ENCODE data around the gene ZBP1.

ZBP1 gene

DNA sequence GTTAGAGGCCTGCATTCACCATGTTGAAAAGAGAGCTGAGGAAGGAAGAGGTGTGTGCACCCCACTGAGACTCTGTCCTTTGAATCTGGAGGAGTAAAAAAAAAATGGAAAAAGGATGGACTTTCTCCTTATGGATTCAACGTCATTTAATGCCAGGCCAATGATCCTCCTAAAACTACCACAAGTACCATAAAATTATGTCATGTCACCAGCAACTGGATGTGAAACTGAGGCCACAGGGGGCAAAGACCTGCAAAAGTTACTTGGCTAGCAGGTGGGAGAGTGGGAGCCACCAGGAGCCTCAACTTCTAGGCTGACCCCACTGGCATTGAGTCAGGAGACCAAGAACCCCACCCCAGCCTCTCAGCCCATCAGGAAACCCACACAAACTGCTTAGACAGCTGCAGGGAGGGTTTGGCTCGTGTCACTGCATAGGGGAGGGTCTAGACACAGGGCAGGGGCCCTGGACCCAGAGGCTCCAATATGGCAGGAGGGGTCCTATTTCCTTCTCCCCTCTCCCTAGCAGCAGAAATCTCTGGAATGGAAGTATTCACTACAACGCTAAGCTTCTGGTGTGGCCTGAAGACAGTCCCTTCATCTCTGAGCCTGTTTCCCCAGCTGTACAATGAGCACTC is 48.3 kb downstream of the ZBP1 start:
- no peak for DNase-seq (ENCODE audit: low spot score)

- DNase-seq (ENCODE audit: low spot score): no peak
These were observed 49.3 kb downstream of the ZBP1 start for GRCh38 chr20:57570920-57571319.

GRCh38 chr20:57570145-57570850 is 49.9 kb downstream of the ZBP1 start:
- no peak for DNase-seq (ENCODE audit: low spot score)

- no peak for DNase-seq (ENCODE audit: low spot score)
These were observed 51.3 kb downstream of the ZBP1 start for GRCh38 chr20:57568960-57569359.

- DNase-seq (ENCODE audit: low spot score): no peak
These were observed 51.9 kb downstream of the ZBP1 start for GRCh38 chr20:57568088-57568896.

DNA sequence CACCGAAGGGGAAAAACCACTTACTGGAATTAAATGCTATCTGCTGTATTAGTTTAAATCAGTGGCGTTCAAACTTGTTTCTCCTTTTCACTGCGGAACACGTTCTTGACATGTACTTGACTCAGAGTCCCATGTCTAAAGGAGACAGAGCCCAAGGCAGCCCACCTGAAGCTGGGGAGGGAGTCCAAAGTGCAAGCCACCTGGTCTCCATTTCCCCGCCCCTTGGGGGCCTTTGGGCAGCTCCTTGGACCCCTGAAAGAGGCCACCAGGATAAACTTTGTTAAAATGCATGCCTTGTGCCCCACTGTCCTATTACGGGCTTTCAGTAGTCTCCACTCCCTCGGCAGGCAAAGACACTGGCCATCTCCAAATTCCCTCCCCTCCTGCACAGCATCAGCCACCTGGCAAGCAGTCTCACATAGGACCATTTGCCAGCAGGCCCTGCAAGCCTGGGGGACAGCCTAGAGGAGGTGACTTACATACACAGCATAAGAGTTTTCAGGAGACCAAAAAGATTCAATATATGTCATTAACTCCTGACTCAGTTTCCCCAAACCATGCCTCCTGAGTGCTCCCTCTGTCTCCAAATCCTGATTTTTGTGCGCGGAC is 52.7 kb downstream of the ZBP1 start:
- no peak for DNase-seq (ENCODE audit: low spot score)

DNA sequence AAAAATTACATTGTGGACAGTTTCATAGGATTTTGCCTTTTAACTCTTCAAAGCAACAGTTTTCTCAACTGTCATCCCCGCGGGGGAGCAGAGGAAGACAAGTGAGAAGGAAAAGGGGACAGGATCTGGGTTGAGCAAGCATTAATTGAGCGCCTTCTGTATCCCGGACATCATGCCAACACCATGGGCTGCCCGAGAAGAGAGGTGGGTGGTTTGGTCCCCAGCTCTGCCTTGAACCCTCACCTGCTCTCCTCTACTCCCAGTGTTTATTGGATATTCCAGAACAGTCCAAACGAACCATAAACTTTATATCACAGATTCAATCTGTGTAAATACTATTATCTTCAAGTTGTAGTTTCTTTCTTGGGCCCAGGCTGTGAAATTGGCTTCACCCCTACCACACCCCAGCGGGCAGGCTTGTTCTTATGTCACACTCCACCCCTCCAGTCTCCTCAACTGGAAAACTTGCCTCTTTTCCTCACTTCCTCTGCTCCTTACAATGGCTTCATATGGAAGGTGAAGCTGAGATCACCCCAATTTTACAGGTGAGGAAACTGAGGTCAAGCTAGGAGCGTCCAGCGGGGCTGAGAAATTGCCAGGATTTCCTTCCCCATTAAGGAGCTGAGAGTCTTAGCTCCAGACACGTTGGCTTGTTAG is 53.3 kb downstream of the ZBP1 start:
- DNase-seq (ENCODE audit: low spot score): no peak

DNA sequence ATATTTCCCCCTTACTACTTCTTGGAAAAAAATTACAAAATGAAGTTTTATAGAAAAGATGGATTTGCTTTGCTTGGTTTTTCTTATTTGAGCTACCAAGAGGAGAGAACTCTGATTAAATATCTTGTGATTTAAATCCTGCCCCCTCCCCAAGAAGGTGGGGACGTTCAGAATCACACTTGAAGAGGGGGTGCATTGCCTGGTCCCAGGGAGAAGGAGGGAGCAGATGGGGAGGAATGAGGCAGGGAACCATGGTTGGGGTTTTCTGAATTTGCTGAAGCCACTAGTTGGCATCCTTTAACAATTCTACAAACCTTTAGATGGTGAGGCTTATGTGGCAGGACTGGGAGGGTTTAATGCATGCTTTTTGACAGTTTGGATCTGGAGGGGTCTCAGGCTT is 53.8 kb downstream of the ZBP1 start:
- no peak for DNase-seq (ENCODE audit: low spot score)

GRCh38 chr20:57564951-57565642 is 55.1 kb downstream of the ZBP1 start:
- DNase-seq (ENCODE audit: low spot score): no peak

DNA sequence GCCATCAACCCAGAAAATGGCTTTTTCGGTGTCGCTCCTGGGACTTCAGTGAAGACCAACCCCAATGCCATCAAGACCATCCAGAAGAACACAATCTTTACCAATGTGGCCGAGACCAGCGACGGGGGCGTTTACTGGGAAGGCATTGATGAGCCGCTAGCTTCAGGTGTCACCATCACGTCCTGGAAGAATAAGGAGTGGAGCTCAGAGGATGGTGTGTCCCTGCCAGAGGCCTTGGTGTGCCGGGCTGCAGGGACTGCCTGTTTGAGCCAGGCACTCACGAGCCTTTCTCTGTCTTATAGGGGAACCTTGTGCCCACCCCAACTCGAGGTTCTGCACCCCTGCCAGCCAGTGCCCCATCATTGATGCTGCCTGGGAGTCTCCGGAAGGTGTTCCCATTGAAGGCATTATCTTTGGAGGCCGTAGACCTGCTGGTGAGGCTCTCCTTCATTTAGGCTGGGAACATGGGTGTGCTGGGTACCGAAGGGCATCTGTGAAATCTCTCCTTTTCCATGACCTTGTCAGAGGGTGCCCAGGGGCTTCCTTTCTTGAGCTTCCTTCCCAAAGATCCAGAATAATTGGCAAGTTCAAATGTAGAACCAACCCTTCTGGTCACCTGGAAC is 55.9 kb downstream of the ZBP1 start:
- DNase-seq (ENCODE audit: low spot score): no peak

DNA sequence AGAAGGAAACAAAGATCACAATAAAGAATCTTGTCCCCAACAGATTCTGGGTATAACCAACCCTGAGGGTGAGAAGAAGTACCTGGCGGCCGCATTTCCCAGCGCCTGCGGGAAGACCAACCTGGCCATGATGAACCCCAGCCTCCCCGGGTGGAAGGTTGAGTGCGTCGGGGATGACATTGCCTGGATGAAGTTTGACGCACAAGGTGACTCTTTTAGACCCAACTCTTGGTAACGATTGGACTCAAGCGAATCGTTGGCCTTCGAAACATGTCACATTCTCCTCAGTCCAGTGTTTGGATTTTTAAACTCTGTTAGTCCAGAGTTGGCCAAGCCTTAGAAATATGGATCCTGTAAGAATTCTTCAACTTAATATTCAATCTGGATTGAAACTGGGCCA is 56.7 kb downstream of the ZBP1 start:
- DNase-seq (ENCODE audit: low spot score): no peak

DNA sequence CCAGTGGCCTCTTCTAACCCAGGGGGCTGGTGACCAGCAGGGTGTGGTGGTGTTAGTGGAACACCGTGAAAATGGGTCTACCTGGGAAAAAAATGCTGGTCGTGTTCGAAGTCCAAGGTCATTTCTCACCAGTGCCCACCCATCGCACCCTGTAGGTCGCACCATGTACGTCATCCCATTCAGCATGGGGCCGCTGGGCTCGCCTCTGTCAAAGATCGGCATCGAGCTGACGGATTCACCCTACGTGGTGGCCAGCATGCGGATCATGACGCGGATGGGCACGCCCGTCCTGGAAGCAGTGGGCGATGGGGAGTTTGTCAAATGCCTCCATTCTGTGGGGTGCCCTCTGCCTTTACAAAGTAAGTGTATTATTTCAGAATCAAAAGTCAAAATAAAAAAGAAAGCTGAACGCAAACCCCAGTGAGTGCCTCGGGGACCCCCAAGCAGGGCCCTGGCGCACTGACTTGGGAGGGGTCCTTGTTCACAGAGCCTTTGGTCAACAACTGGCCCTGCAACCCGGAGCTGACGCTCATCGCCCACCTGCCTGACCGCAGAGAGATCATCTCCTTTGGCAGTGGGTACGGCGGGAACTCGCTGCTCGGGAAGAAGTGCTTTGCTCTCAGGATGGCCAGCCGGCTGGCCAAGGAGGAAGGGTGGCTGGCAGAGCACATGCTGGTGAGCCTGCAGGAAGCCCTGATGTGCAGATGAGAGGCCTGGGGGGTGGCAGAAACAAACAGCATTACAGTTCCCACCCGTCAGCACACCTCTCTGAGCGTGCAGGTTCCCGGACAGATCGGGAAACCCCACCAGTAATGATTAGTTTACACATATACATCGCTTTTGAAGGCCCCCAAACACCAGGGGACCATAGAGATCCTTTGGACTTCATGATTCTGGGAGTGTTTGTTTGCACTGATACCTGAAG is 57.4 kb downstream of the ZBP1 start:
- DNase-seq (ENCODE audit: low spot score): no peak

GRCh38 chr20:57561356-57562279 is 58.6 kb downstream of the ZBP1 start:
- no peak for DNase-seq (ENCODE audit: low spot score)

- DNase-seq (ENCODE audit: low spot score): no peak
These were observed 59.5 kb downstream of the ZBP1 start, which contains the start of gene PCK1 for GRCh38 chr20:57560554-57561355. Gene PCK1, plus strand, starts transcription at chr20:57561110. Its CDS starts 302 bp downstream, at chr20:57561412.

GRCh38 chr20:57559658-57560553 is 60.3 kb downstream of the ZBP1 start:
- no peak for DNase-seq (ENCODE audit: low spot score)

DNA sequence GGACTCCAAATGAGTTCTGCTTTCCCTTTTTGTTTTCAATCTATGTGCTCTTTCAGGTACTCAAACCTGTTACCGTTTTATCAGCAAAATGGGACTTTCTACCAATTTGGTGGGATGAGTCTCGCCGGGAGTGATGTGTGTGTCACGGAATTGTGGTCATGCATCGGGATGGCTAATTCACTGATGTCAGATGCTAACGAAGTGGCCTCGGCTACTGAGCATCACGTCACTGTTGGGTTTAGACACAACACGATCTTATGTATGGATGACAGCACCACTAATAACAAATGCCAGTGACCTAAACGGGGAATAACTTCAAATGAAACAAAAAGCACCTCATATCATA is 61.0 kb downstream of the ZBP1 start:
- DNase-seq (ENCODE audit: low spot score): no peak
